Aorta (tissue), 5 donors: Measurements from ENCODE around the gene HBQ1. TPM values are rescaled to one million over a fixed set of nuclear protein-coding genes. Genes with fewer than 3 reads are reported as not detected.

Experiments used
- ATAC-seq: fragments of 200-7000 bp; cut with Tn5 transposase; one replicate; pipeline ENCODE4 v1.9.1; 2022; ENCODE audit warnings: moderate library complexity; ENCODE audit not compliant: low FRiP score
- DNase-seq, 2 donors: peaks; one replicate each; pipeline ENCODE4 v3.0.0-alpha.2; 2020
- H3K27ac ChIP-seq, 2 donors: one replicate each; pipeline ENCODE4 v1.5.1; 2013; ENCODE audit warnings: low read length in 2 of 2, mild to moderate bottlenecking in 2 of 2, moderate library complexity in 2 of 2, control low read depth in 1 of 2, inconsistent platforms in 1 of 2, low read depth in 1 of 2
- H3K27me3 ChIP-seq, 2 donors: one replicate each; pipeline ENCODE4 v1.6.1; 2013; ENCODE audit warnings: control low read depth in 1 of 2, low read length in 1 of 2, mild to moderate bottlenecking in 1 of 2, moderate library complexity in 1 of 2; ENCODE audit not compliant: insufficient read depth in 2 of 2, control insufficient read depth in 1 of 2
- H3K36me3 ChIP-seq, 2 donors: one replicate each; pipeline ENCODE4 v1.6.1; 2013; ENCODE audit warnings: control low read depth in 1 of 2, low read length in 1 of 2, mild to moderate bottlenecking in 1 of 2; ENCODE audit not compliant: insufficient read depth in 2 of 2, control insufficient read depth in 1 of 2
- H3K4me1 ChIP-seq, 2 donors: one replicate each; pipeline ENCODE4 v1.6.1; 2013; ENCODE audit warnings: low read length in 2 of 2, control low read depth in 1 of 2, mild to moderate bottlenecking in 1 of 2, moderate library complexity in 1 of 2; ENCODE audit not compliant: insufficient read depth in 2 of 2, control insufficient read depth in 1 of 2
- H3K4me3 ChIP-seq, 2 donors: one replicate each; pipeline ENCODE4 v1.5.1; 2013; ENCODE audit warnings: low read length in 2 of 2, control low read depth in 1 of 2, mild to moderate bottlenecking in 1 of 2
- H3K9me3 ChIP-seq: one replicate; pipeline ENCODE4 v1.6.1; 2013; ENCODE audit warnings: mild to moderate bottlenecking, low read length; ENCODE audit not compliant: control insufficient read depth
- WGBS, 2 donors: extraction: QIAGEN DNeasy Blood & Tissue Kit; methylation state at CpG; one replicate each; pipeline ENCODE4 v1.1.7; 2013; 5-methylcytosine and 5-hydroxymethylcytosine counted together
- intact Hi-C, 2 donors: fragments of 100-400 bp; cut with DNase I; formaldehyde crosslinking; loops; one replicate each; pipeline versions ENCODE4 v1.14.2 to v1.15.0; 2022
- long read RNA-seq, 2 donors: library from polyadenylated mRNA; unstranded; transcript quantifications; one replicate each; pipeline ENCODE4 v2.0.0, GENCODE V29; 2020 to 2021
- polyA plus RNA-seq, 2 donors: library from polyadenylated mRNA; stranded (reverse); fragments of 200-250 nt; gene quantifications; one replicate each; pipeline ENCODE4 v1.2.3, GENCODE V29; 2013
- total RNA-seq, 2 donors: library from RNA; stranded (reverse); fragmentation: NEBNext Ultra II Directional; extraction: Animal tissue kit (Norgen Biotek cat#: 25700); gene quantifications; one replicate each; pipeline ENCODE4 v1.2.1, GENCODE V29; 2021
- donor health status: healthy with polysubstance abuse.
- donor health status: Bipolar disorder and iron deficiency.
- donor health status: DM: no; HTN: no; CAD: no.
- donor health status: DM: no; HTN: no; CAD: no.
- donor health status: DM: yes; HTN: yes; CAD: no.

Gene HBQ1
- total RNA-seq (not detected), polyA plus RNA-seq (not detected)
- long read RNA-seq, donor 1 = 0 reads
- long read RNA-seq, donor 2 = 0 reads

GRCh38 chr16:180101-180675, at the start of gene HBQ1:
TSS of gene HBQ1 (plus strand) at chr16:180459. CDS start at chr16:180487, 28 bp downstream.
- no peak for ATAC-seq

GRCh38 chr16:130533-131173, 49.6 kb upstream of the HBQ1 start:
- peaks cover 0 to 2% of the 10 kb centered on the region in 2 donors for H3K36me3 ChIP-seq
- ATAC-seq = no peak
- H3K27me3 ChIP-seq = no peaks in the 10 kb centered on the region
- H3K9me3 ChIP-seq = no peaks in the 10 kb centered on the region
- intact Hi-C loops = no loop called here
- H3K4me3 ChIP-seq = no peak overlapping the region
- no peaks in the 10 kb centered on the region for H3K4me1 ChIP-seq
- no peak for DNase-seq
- H3K27ac ChIP-seq = no peak overlapping the region
- 94% methylated on average over 15 of the region's 15 CpGs for WGBS, 2 donors

More at GRCh38 chr16:180101-180675, at the start of gene HBQ1:
- 6 to 7% methylated on average over 53 to 59 of the region's 59 CpGs for WGBS, 2 donors
- DNase-seq = no peak
- H3K27ac ChIP-seq = no peak within 1 kb of the TSS
- no peaks in the 10 kb centered on the region for H3K36me3 ChIP-seq
- no peaks in the 10 kb centered on the region for H3K27me3 ChIP-seq
- no peaks in the 10 kb centered on the region for H3K4me1 ChIP-seq
- H3K9me3 ChIP-seq = no peaks in the 10 kb centered on the region
- H3K4me3 ChIP-seq = no peak within 1 kb of the TSS
- intact Hi-C loops = loop anchor here (2.0 to 5.0 kb wide), 2 partner anchors 73 kb away; no protein-coding TSS in a partner anchor

GRCh38 chr16:132120-132519, 48.1 kb upstream of the HBQ1 start:
- no peak for ATAC-seq
- Histone ChIP-seq H3K9me3 (no peaks in the 10 kb centered on the region), H3K27ac (no peak overlapping the region), H3K4me1 (no peaks in the 10 kb centered on the region), H3K36me3 (peaks cover 0 to 2% of the 10 kb centered on the region in 2 donors), H3K4me3 (no peak overlapping the region), H3K27me3 (no peaks in the 10 kb centered on the region)
- 92 to 95% methylated on average over 7 of the region's 7 CpGs for WGBS, 2 donors
- no peak for DNase-seq
- intact Hi-C loops = no loop called here

DNA sequence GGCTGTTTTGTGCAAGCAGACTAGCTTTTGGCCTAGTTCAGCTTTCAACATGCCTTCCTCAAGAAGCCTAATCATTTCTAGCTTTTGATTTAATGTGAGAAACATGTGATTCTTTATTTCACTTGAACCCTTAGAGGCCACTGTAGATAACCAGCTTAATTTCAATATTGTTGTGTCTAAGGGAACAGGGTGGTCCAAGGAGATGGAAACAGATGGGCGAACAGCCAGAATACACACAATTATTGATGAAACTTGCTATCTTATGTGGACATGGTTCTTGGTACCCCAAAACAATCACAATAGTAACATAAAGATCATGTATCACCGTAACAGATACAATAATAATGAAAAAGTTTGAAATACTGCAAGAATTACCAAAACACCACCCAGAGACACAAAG, 46.5 kb upstream of the HBQ1 start:
- Histone ChIP-seq H3K4me1 (no peaks in the 10 kb centered on the region), H3K27me3 (no peaks in the 10 kb centered on the region), H3K27ac (no peak overlapping the region), H3K9me3 (no peaks in the 10 kb centered on the region), H3K36me3 (peaks cover 0 to 2% of the 10 kb centered on the region in 2 donors), H3K4me3 (no peak overlapping the region)
- intact Hi-C loops = no loop called here
- WGBS, 2 donors = 91 to 96% methylated on average over 2 of the region's 2 CpGs
- ATAC-seq (no peak), DNase-seq (no peak)

- no peaks in the 10 kb centered on the region for H3K27me3 ChIP-seq
- no peak overlapping the region for H3K27ac ChIP-seq
- peak overlapping the region; percentile 92 to 98 for H3K4me3 ChIP-seq
- WGBS, 2 donors = 1 to 2% methylated on average over 26 to 30 of the region's 30 CpGs
- H3K36me3 ChIP-seq = no peaks in the 10 kb centered on the region
- H3K4me1 ChIP-seq = no peaks in the 10 kb centered on the region
- ATAC-seq (peak; percentile 52), DNase-seq (peak in 1 of 2 donors; percentile 56)
- H3K9me3 ChIP-seq = no peaks in the 10 kb centered on the region
- intact Hi-C loops = no loop called here
Measured at GRCh38 chr16:138049-138417, 42.2 kb upstream of the HBQ1 start.

- Histone ChIP-seq H3K4me3 (no peak overlapping the region), H3K4me1 (no peaks in the 10 kb centered on the region), H3K27ac (no peak overlapping the region), H3K9me3 (no peaks in the 10 kb centered on the region), H3K36me3 (no peaks in the 10 kb centered on the region), H3K27me3 (no peaks in the 10 kb centered on the region)
- ATAC-seq (no peak), DNase-seq (no peak)
- 47 to 57% methylated on average over 10 of the region's 10 CpGs for WGBS, 2 donors
- intact Hi-C loops = no loop called here
Measured at GRCh38 chr16:140175-140857, 39.9 kb upstream of the HBQ1 start.

DNA sequence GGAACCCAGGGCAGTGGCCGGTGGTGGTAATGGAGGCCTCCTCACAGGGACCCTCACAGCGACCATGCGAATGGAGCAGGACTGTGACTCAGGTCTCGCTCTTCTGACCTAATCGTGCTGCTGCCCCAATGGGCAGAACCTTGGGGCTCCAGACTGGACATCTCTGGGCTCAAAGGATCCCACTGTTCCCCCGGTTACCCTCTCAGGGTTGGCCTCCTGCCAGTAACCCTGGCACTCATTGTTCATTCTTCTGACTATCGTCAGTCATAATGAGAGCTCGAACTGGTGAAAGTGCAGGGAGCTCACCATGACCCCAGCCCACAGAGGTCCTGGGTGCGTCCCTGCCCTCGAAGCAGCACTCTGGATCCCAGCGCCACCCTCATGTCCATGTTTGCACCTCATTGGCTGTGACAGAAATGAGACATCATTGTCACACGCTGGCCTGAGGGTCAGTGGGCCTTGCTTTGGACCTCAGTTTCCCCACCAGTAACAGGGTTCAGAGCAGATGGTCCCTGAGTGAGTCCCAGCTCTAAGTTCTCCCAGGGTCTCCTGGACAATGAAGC, 37.8 kb upstream of the HBQ1 start:
- WGBS, 2 donors = 71 to 76% methylated on average over 12 of the region's 12 CpGs
- Histone ChIP-seq H3K4me1 (no peaks in the 10 kb centered on the region), H3K27me3 (no peaks in the 10 kb centered on the region), H3K36me3 (no peaks in the 10 kb centered on the region), H3K4me3 (no peak overlapping the region), H3K9me3 (no peaks in the 10 kb centered on the region), H3K27ac (no peak overlapping the region)
- intact Hi-C loops = no loop called here
- no peak for ATAC-seq
- no peak for DNase-seq

GRCh38 chr16:143047-143446, 37.2 kb upstream of the HBQ1 start:
- intact Hi-C loops = no loop called here
- 81% methylated on average over 6 of the region's 6 CpGs for WGBS, 2 donors
- H3K4me3 ChIP-seq = no peak overlapping the region
- no peaks in the 10 kb centered on the region for H3K36me3 ChIP-seq
- H3K27me3 ChIP-seq = no peaks in the 10 kb centered on the region
- H3K4me1 ChIP-seq = no peaks in the 10 kb centered on the region
- no peaks in the 10 kb centered on the region for H3K9me3 ChIP-seq
- no peak for DNase-seq
- H3K27ac ChIP-seq = no peak overlapping the region
- ATAC-seq = no peak
